ENCODE measurements around the gene HSPG2.
A peak's percentile ranks its signal among the peaks of the same experiment; 100 is the strongest.
"Not testable (repeated sequence)": the region's sequence is repeated elsewhere in the genome, so short reads cannot be mapped to it uniquely, and the experiment has no call there.

The HSPG2 gene

DNA sequence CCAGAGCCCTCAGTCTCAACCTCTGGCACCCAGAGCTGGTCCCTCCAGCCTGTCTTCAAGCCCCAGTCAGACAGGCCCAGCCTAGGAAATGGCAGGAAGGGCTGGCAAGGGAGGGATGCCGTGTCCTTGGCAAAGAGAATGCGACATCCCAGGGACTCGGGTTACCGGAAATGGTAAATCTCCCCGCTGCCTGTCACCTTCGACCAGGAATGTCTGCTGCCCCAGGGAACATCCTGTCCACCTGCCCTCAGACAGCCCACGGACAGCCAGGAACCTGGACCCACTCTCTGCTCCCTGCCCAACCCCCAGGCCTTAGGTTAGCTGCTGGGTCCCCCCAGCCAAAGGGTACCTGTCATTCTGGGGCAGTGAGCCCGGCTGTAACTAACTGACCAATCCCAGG lies 23.9 kb downstream of the HSPG2 start:
- TF ChIP-seq TAF1 (IDR thresholded peaks at IDR 0.05; ENCODE audit: low read depth, low read length) (no peak), POLR2A (IDR thresholded peaks at IDR 0.05; ENCODE audit: low read depth, low read length) (no peak), SPI1 (IDR thresholded peaks at IDR 0.05; ENCODE audit: low read depth, low read length) (no peak), POLR2AphosphoS5 (IDR thresholded peaks at IDR 0.05; ENCODE audit: low read depth, low read length) (no peak), POU2F2 (IDR thresholded peaks at IDR 0.05; ENCODE audit: low read depth, low read length) (no peak)
- no peak for FAIRE-seq
- no peak for DNase-seq (ENCODE audit: insufficient read length, low spot score)

DNA sequence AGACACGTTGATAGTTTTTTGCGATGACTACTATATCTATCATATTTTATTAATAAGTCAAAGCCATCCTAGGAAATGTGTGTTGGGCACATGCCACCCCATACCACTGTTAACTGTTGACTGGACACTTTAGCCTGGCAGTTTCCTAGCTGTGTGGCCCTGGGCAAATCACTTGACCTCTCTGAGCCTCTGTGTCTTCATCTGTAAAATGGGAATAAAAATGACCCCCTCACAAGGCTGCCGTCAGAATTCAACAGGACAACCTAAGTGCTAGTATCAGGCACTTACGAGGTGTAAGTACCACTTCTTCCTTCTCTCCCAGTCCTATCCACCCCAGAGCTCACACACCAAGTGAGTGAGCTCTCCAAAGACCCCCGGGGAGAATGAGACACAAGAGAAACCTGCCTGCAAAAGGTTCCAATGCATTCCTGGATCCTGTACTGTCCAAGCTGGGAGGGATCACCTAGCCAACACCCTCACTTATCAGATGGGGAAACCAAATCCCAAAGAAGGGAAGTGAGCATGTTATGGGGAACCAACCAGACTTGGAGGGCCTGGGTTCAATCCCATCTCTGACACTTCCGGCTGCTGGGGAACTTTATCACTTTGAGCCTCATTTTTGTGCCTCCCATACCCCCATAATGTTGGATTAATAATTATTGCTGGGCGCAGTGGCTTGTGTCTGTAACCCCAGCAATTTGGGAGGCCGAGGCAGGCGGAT lies 24.9 kb downstream of the HSPG2 start:
- TF ChIP-seq TAF1 (IDR thresholded peaks at IDR 0.05; ENCODE audit: low read depth, low read length) (no peak), PAX5 (IDR thresholded peaks at IDR 0.05; ENCODE audit: insufficient read depth, low read length, severe bottlenecking) (no peak), SPI1 (IDR thresholded peaks at IDR 0.05; ENCODE audit: low read depth, low read length) (0 out of 2 replicates have a peak, but pooled peaks have one; percentile 7)
- DNase-seq (ENCODE audit: insufficient read length, low spot score) (no peak), FAIRE-seq (peak; percentile 73)

DNA sequence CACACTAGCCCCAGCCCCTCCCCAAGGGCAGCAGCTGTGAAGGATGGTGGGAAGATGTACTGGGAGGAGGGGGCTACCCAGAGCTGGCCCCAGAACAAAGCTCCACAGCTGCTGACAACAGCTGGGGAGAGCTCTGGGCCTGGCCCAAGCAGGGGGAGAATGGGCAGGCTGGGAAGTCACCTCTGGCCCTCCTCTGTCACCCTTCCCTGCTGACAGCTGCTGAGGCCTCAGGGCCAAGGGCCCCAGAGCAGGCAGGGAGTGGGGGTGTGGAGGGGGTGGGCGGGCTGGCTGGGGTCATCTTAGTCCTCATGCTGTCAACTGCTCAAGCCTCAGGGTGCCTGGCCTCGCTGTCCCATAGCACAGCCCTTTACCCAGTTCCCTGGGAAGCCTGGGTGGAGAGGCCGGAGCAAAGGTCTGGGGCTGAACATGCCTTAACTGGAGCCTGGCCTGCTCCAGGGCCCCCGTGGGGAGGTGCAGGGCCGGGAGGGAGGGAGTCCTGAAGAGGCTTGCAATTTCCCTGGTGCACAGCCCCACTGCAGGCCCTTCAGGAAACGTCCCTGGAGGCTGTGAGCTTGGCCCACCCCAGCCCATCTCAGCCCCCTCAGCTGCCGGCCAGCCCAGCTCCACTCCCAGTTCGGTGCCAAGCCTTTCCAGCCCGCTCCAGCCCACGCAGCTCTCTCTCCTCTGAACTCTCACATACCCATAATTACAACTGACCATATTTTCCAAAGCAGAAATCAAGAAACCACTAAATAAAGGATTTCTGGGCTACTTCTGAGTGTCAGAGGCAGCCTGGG lies 25.7 kb downstream of the HSPG2 start:
- FAIRE-seq (no peak), DNase-seq (ENCODE audit: insufficient read length, low spot score) (no peak)
- TF ChIP-seq TAF1 (IDR thresholded peaks at IDR 0.05; ENCODE audit: low read depth, low read length) = no peak
- TF ChIP-seq PAX5 (IDR thresholded peaks at IDR 0.05; ENCODE audit: insufficient read depth, low read length, severe bottlenecking) = no peak
- no peak for TF ChIP-seq POU2F2 (IDR thresholded peaks at IDR 0.05; ENCODE audit: low read depth, low read length)
- TF ChIP-seq POLR2A (IDR thresholded peaks at IDR 0.05; ENCODE audit: low read depth, low read length) = no peak
- TF ChIP-seq POLR2AphosphoS5 (IDR thresholded peaks at IDR 0.05; ENCODE audit: low read depth, low read length) = no peak
- no peak for TF ChIP-seq SPI1 (IDR thresholded peaks at IDR 0.05; ENCODE audit: low read depth, low read length)

DNA sequence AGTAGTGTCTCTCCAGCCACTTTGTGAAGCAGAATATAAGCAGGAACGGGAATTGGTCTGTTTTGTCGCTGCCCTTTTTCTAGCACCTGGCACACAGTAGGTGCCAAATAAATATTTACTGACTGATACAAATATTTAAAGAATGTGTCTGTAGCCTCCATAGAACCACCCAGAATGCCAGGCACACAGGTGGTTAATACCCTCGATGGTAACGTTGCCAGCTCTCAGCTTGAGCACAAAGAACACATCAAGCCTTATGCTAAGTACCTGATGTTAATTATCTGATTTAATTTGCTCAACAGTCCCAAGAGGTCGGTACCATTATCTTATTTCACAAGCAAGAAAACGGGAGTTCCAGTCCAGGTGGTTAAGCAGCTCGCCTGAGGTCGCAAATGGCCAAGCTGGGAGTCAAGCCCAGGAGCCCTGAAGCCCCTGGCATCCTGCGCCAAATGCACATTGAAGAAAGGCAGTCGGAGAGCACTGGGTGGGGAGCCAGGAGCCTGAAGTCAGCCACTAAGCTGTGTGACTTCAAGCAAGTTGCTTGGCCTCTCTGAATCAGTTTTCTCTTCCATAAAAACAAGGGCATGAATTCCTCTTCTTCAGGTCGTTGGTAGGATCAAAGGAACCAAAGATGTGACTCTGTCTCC lies 26.4 kb downstream of the HSPG2 start:
- TF ChIP-seq TAF1 (IDR thresholded peaks at IDR 0.05; ENCODE audit: low read depth, low read length) = no peak
- DNase-seq (ENCODE audit: insufficient read length, low spot score) = no peak

DNA sequence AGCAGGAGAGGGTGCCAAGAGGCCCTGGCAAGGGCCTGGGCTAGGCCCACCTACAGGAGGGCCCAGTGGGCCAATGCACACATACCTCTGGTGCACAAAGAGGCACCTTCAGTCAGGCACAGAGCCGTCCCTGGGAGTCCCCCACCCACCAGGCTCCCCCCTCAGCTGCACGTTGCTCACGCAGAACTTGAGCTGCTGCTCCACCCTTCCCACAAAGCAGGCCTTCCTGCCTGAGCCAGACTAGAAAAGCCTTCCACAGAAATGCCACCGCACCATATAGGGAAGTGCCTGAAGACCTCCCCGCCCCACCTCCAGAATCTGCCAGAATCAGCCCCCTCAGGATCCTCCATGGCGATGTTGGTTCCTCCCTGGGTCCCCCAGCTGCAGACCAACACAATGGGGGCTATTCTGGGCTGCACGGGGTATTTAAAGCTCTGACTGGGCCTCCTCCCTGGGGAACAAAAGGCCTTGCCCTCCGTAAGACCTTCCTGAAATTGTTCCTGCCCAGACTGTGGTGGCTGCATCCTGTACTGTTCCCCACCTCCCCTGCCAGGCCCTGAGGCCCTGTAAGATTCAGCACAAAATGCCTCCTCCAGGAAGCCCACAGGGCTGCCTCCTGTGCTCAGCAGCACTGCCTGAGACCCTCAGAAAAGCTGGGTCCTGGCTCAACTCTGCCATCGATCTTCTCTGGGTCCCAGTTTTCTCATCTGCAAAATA lies 27.2 kb downstream of the HSPG2 start:
- FAIRE-seq = peak; percentile 87
- TF ChIP-seq POLR2A (IDR thresholded peaks at IDR 0.05; ENCODE audit: low read depth, low read length) (0 out of 2 replicates have a peak, but pooled peaks have one; percentile 54), SPI1 (IDR thresholded peaks at IDR 0.05; ENCODE audit: low read depth, low read length) (peak; percentile 66), POU2F2 (IDR thresholded peaks at IDR 0.05; ENCODE audit: low read depth, low read length) (no peak)

More for the DNA sequence above, 26.4 kb downstream of the HSPG2 start:
- FAIRE-seq = no peak

DNA sequence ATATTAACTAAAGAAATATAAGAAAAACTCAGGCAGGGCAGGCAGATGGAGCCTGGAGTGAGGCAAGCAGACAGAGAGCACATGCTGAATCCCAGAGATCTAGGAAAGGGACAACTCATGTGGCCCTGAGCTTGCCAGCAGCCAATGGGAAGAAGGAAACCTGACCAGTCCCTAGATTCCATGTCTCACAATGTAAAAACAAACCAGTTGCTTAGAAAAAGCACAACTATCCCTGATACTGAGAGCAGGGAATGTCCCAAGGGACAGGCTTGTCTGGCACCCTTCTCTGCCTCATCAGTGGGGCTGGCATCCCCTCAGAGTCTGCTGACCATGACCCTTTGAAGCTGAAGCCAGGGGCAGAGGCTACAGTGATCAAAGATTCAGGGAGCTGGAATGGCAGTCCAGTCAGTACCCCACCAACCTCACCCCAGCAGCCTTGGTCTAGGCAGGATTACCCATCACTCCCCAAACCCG lies 27.8 kb downstream of the HSPG2 start:
- DNase-seq (ENCODE audit: insufficient read length, low spot score) (no peak), FAIRE-seq (no peak)
- no peak for TF ChIP-seq TAF1 (IDR thresholded peaks at IDR 0.05; ENCODE audit: low read depth, low read length)
- TF ChIP-seq POU2F2 (IDR thresholded peaks at IDR 0.05; ENCODE audit: low read depth, low read length) = no peak
- no peak for TF ChIP-seq POLR2A (IDR thresholded peaks at IDR 0.05; ENCODE audit: low read depth, low read length)
- no peak for TF ChIP-seq POLR2AphosphoS5 (IDR thresholded peaks at IDR 0.05; ENCODE audit: low read depth, low read length)
- no peak for TF ChIP-seq SPI1 (IDR thresholded peaks at IDR 0.05; ENCODE audit: low read depth, low read length)
- TF ChIP-seq PAX5 (IDR thresholded peaks at IDR 0.05; ENCODE audit: insufficient read depth, low read length, severe bottlenecking) = no peak

More for the DNA sequence above, 27.2 kb downstream of the HSPG2 start:
- DNase-seq (ENCODE audit: insufficient read length, low spot score) = peak; percentile 60

DNA sequence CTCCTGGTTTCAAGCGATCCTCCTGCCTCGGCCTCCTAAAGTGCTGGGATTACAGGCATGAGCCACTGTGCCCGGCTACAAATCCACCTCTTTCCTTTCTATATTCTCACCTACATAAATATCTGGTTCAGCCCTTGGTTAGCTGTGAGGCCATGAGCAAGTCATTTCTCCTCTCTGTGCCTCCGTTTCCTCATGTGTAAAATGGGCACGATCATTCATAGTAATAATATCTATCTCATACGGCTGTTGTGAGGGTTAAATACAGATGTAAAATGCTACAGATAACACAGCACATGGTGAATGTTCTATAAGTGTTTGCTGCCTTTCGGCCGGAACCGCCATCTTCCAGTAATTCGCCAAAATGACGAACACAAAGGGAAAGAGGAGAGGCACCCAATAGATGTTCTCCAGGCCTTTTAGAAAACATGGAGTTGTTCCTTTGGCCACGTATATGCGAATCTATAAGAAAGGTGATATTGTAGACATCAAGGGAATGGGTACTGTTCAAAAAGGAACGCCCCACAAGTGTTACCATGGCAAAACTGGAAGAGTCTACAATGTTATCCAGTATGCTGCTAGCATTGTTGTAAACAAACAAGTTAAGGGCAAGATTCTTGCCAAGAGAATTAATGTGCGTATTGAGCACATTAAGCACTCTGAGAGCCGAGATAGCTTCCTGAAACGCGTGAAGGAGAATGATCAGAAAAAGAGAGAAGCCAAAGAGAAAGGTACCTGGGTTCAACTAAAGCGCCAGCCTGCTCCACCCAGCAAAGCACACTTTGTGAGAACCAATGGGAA lies 29.2 kb downstream of the HSPG2 start:
- DNase-seq (ENCODE audit: insufficient read length, low spot score); FAIRE-seq: not testable (repeated sequence)

DNA sequence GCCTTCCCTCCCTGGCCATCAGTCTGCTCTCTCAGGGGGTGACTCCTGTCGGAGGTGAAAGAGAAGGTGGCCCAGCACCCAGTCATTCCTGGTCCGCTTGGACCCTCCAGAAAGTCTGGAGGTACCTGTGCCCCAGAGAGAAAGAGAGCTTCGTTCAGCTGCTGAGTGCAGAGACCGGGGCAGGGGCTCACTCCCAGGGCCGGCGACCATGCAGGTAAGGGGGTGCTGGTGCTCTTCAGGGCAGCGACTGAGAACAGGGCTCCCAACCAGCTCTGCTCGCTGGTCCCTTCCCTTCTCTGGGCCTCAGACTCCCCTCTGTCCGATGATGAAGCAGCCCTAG lies 30.1 kb downstream of the HSPG2 start:
- DNase-seq (ENCODE audit: insufficient read length, low spot score) (no peak), FAIRE-seq (no peak)
- TF ChIP-seq PAX5 (IDR thresholded peaks at IDR 0.05; ENCODE audit: insufficient read depth, low read length, severe bottlenecking) (no peak), TAF1 (IDR thresholded peaks at IDR 0.05; ENCODE audit: low read depth, low read length) (no peak), POLR2A (IDR thresholded peaks at IDR 0.05; ENCODE audit: low read depth, low read length) (no peak), POLR2AphosphoS5 (IDR thresholded peaks at IDR 0.05; ENCODE audit: low read depth, low read length) (no peak), POU2F2 (IDR thresholded peaks at IDR 0.05; ENCODE audit: low read depth, low read length) (no peak), SPI1 (IDR thresholded peaks at IDR 0.05; ENCODE audit: low read depth, low read length) (no peak)

All from GM12891 (cell line).